Heart left ventricle (tissue), 16 donors: ENCODE results near the gene RAET1E. TPM values are rescaled to one million over a fixed set of nuclear protein-coding genes. Genes with fewer than 3 reads are reported as not detected.

Experiments
- ATAC-seq, 4 donors: fragments of 200-7000 bp; cut with Tn5 transposase; one replicate each; pipeline ENCODE4 v1.9.1; 2020 to 2022; ENCODE audit warnings: moderate library complexity in 4 of 4, mild to moderate bottlenecking in 3 of 4, moderate number of reproducible peaks in 1 of 4
- DNase-seq, 5 donors: peaks; one replicate each; pipeline ENCODE4 v3.0.0-alpha.2; 2020
- H3K27ac ChIP-seq, 12 donors: fragments of 200-600 bp; sonication (generic) in 4 of 12; one replicate each; pipeline versions ENCODE4 v1.5.0 to v1.8.0; 2016 to 2022; ENCODE audit warnings: mild to moderate bottlenecking in 2 of 12
- H3K27me3 ChIP-seq, 9 donors: fragments of 200-600 bp; sonication (generic) in 2 of 9; one replicate each; pipeline versions ENCODE4 v1.5.1 to v1.8.0; 2016 to 2022; ENCODE audit warnings: mild to moderate bottlenecking in 3 of 9
- H3K36me3 ChIP-seq, 9 donors: fragments of 200-600 bp; sonication (generic) in 2 of 9; one replicate each; pipeline versions ENCODE4 v1.5.0 to v1.8.0; 2018 to 2022; ENCODE audit warnings: mild to moderate bottlenecking in 2 of 9
- H3K4me1 ChIP-seq, 12 donors: fragments of 200-600 bp; sonication (generic) in 4 of 12; one replicate each; pipeline versions ENCODE4 v1.5.0 to v1.8.0; 2016 to 2022; ENCODE audit warnings: mild to moderate bottlenecking in 3 of 12
- H3K4me3 ChIP-seq, 12 donors: fragments of 200-600 bp; sonication (generic) in 4 of 12; one replicate each; pipeline versions ENCODE4 v1.5.0 to v1.8.0; 2017 to 2022; ENCODE audit warnings: mild to moderate bottlenecking in 9 of 12, moderate library complexity in 4 of 12
- H3K9me3 ChIP-seq, 12 donors: fragments of 200-600 bp; sonication (generic) in 4 of 12; one replicate each; pipeline versions ENCODE4 v1.5.0 to v1.8.0; 2016 to 2022; ENCODE audit warnings: mild to moderate bottlenecking in 1 of 12
- POLR2A ChIP-seq, 2 donors: fragments of 450-650 bp; IDR thresholded peaks; one replicate each; pipeline ENCODE4 v1.6.1; 2017; ENCODE audit warnings: antibody characterized with exemption in 2 of 2, mild to moderate bottlenecking in 2 of 2, moderate library complexity in 2 of 2
- WGBS, 4 donors: extraction: QIAGEN DNeasy Blood & Tissue Kit in 2 of 4; methylation state at CpG; one replicate each; pipeline versions ENCODE4 v1.1.5 to v1.1.7; 2013 to 2018; 5-methylcytosine and 5-hydroxymethylcytosine counted together
- intact Hi-C, 10 donors: fragments of 100-400 bp; cut with DNase I; formaldehyde crosslinking; loops; one replicate each; pipeline versions ENCODE4 v1.11.1 to v1.14.2; 2022
- polyA plus RNA-seq, 2 donors: library from polyadenylated mRNA; stranded (reverse); fragments of 200-250 nt; gene quantifications; one replicate each; pipeline ENCODE4 v1.2.3, GENCODE V29; 2013
- total RNA-seq, 9 donors: library from RNA; depleted of rRNA in 2 of 9; stranded (reverse); fragments of >200 nt in 2 of 9; fragmentation: NEBNext Ultra II Directional in 3 of 9; extraction: Animal tissue kit (Norgen Biotek cat#: 25700) in 3 of 9; gene quantifications; one replicate each; pipeline versions ENCODE4 v1.1.0 to v1.2.4, GENCODE V29; 2016 to 2023
- TF ChIP-seq, protein P1 (sequence below), 12 donors: fragments of 200-600 bp; sonication (generic) in 4 of 12; IDR thresholded peaks; one replicate each; pipeline versions ENCODE4 v1.5.0 to v1.8.0; 2018 to 2022; ENCODE audit warnings: antibody characterized with exemption in 12 of 12, mild to moderate bottlenecking in 5 of 12
- donor health status: ischemic (EF 13 %, LVEDD 7.1; RV severe dilation, severe dysfunction).
- donor health status: healthy with polysubstance abuse.
- donor health status: DM: no; HTN: yes; CAD: no.
- donor health status: DM: no; HTN: no; CAD: no.
- donor health status: ischemic (EF 25% LVEDD 6.9; RV normal size, moderate dysfunction).
- donor health status: ischemic (EF 25% LVEDD 5.7; RV mildly dilated, moderate dysfunction).
- donor health status: healthy.
- donor health status: DM: yes; HTN: yes; CAD: no.
- donor health status: ischemic (EF 35%, LVEDD 5.7; RV mildly dilated, moderate dysfunction).
- donor health status: nonischemic (EF 11% LVEDD 7.7; RV severe dilation, severe dysfunction).
- donor health status: DM: yes; HTN: yes; CAD: no.
- donor health status: PGD.
- donor health status: ischemic (EF 29% LVEDD 5.4; RV normal size, mild dysfunction).
- donor health status: nonischemic (EF 23%, LVEDD 6.1; RV moderate dilation, normal function).

RAET1E gene
- total and polyA plus RNA-seq, 11 donors: 0.12 to 5.0 (median 0.46) TPM; not detected in 6

DNA sequence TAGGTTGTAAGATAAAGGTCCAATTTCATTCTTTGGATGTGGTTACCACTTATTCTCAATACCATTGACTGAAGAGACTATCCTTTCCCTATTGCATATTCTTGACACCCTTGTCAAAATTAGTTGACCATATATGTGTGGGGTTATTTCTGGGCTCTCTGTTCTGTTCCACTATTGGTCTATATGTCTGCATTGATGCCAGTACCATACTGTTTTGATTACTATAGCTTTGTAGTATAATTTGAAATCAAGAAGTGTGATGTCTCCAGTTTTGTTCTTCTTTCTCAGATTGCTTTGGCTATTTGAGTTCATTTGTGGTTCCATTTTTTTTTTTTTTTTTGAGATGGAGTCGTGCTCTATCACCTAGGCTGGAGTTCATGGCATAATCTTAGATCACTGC lies 25.7 kb downstream of the RAET1E start:
- ATAC-seq (no peak), DNase-seq (no peak)
- intact Hi-C loops: no loop called here
- Histone ChIP-seq H3K36me3 (no peaks in the 10 kb centered on the region), H3K27ac (no peak overlapping the region), H3K27me3 (no peaks in the 10 kb centered on the region), H3K9me3 (peaks cover 0 to 19% (median 0%) of the 10 kb centered on the region in 12 donors), H3K4me1 (no peaks in the 10 kb centered on the region), H3K4me3 (no peak overlapping the region)
- 84 to 96% (median 90%) methylated on average over 1 of the region's 1 CpG for WGBS, 4 donors
- TF ChIP-seq POLR2A (IDR thresholded peaks at IDR 0.05): no peak
- TF ChIP-seq, protein P1, sequence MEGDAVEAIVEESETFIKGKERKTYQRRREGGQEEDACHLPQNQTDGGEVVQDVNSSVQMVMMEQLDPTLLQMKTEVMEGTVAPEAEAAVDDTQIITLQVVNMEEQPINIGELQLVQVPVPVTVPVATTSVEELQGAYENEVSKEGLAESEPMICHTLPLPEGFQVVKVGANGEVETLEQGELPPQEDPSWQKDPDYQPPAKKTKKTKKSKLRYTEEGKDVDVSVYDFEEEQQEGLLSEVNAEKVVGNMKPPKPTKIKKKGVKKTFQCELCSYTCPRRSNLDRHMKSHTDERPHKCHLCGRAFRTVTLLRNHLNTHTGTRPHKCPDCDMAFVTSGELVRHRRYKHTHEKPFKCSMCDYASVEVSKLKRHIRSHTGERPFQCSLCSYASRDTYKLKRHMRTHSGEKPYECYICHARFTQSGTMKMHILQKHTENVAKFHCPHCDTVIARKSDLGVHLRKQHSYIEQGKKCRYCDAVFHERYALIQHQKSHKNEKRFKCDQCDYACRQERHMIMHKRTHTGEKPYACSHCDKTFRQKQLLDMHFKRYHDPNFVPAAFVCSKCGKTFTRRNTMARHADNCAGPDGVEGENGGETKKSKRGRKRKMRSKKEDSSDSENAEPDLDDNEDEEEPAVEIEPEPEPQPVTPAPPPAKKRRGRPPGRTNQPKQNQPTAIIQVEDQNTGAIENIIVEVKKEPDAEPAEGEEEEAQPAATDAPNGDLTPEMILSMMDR (IDR thresholded peaks at IDR 0.05): no peak

DNA sequence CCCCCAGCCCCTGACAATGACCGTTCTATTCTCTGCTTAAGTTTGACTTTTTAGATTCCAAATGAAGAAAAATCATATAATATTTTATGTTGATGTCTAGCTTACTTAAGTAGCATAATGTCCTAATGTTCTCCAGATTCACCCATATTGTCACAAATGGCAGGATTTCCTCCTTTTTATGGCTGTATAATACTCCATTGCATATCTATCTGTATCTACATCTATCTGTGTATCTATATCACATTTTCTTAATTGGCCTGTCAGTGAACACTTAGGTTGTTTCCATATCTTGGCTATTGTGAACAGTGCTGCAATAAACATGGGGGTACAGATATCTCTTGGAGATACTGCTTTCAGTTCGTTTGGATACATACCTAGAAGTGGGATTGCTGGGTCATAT lies 26.7 kb downstream of the RAET1E start:
- Histone ChIP-seq H3K27me3 (no peaks in the 10 kb centered on the region), H3K9me3 (peaks cover 0 to 19% (median 0%) of the 10 kb centered on the region in 12 donors), H3K27ac (no peak overlapping the region), H3K36me3 (no peaks in the 10 kb centered on the region), H3K4me3 (no peak overlapping the region), H3K4me1 (no peaks in the 10 kb centered on the region)
- 89 to 94% (median 90%) methylated on average over 2 of the region's 2 CpGs for WGBS, 4 donors
- TF ChIP-seq, protein P1 (IDR thresholded peaks at IDR 0.05): no peak
- no peak for TF ChIP-seq POLR2A (IDR thresholded peaks at IDR 0.05)
- ATAC-seq (no peak), DNase-seq (no peak)
- intact Hi-C loops: no loop called here

- Histone ChIP-seq H3K4me1 (peaks cover 0 to 8% (median 4%) of the 10 kb centered on the region in 12 donors), H3K4me3 (no peak overlapping the region), H3K9me3 (peaks cover 0 to 19% (median 0%) of the 10 kb centered on the region in 12 donors), H3K27ac (no peak overlapping the region), H3K36me3 (no peaks in the 10 kb centered on the region), H3K27me3 (no peaks in the 10 kb centered on the region)
- intact Hi-C loops: loop anchor here in 6 of 10 donors (5.0 to 10.0 kb wide), 5 partner anchors 37 to 305 kb away; partner anchors contain the start of genes GINM1 (in 1 of the 6), LATS1 (in 1 of the 6), NUP43 (in 1 of the 6) and PCMT1 (in 1 of the 6)
- DNase-seq: no peak
- WGBS, 4 donors: 69 to 74% (median 72%) methylated on average over 10 of the region's 10 CpGs
- ATAC-seq: no peak
- no peak for TF ChIP-seq POLR2A (IDR thresholded peaks at IDR 0.05)
- TF ChIP-seq, protein P1 (IDR thresholded peaks at IDR 0.05): no peak
These were observed 28.5 kb downstream of the RAET1E start for GRCh38 chr6:149869275-149869892.

DNA sequence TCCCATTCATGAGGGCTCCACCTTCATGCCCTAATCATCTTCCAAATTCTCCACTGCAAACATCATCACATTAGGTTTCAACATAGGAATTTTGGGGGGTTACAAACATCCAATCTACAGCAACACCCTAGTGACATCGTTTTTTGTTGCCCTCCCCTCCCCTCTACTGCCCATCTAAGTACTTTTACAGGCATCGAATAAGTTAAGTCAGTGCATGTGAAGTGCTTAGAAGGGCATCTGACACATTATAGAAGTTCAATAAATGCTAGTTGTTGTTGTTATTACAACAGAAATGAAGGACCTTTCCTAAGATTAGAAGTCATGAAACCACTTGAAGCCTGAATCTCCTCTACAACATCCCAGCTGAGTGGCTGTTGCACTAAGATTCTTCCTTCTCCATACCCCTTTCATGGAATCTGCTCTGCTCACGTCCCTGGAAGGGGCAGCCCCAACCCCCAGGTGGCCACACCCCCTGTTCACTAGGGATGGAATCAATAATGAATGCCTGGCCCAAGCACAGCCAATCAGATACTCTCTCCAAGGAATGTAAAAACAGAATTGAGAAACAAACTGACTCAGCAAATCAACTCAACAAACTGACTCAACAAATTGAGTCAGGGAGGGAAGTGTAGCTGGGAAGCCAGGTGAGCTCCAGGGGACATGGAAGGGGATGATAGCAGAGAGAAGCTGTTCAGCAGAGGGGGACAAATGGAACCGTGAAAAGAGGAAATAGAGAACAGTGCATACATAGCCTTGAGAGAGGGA lies 29.9 kb downstream of the RAET1E start:
- ATAC-seq (no peak), DNase-seq (no peak)
- Histone ChIP-seq H3K4me1 (peaks cover 0 to 8% (median 6%) of the 10 kb centered on the region in 12 donors), H3K27me3 (no peaks in the 10 kb centered on the region), H3K9me3 (peaks cover 0 to 13% (median 0%) of the 10 kb centered on the region in 12 donors), H3K36me3 (no peaks in the 10 kb centered on the region), H3K27ac (no peak overlapping the region), H3K4me3 (no peak overlapping the region)
- 62 to 74% (median 67%) methylated on average over 4 of the region's 4 CpGs for WGBS, 4 donors
- TF ChIP-seq POLR2A (IDR thresholded peaks at IDR 0.05): no peak
- TF ChIP-seq, protein P1 (IDR thresholded peaks at IDR 0.05): no peak
- intact Hi-C loops: loop anchor here in 6 of 10 donors (5.0 to 10.0 kb wide), 5 partner anchors 36 to 303 kb away; partner anchors contain the start of genes GINM1 (in 1 of the 6), LATS1 (in 1 of the 6), NUP43 (in 1 of the 6) and PCMT1 (in 1 of the 6)
